Measurements from ENCODE around the gene TCF7L1. TPM values are rescaled to one million over a fixed set of nuclear protein-coding genes. Genes with fewer than 3 reads are reported as not detected.
A peak's percentile ranks its signal among the peaks of the same experiment; 100 is the strongest.

The TCF7L1 gene
- total and polyA plus RNA-seq, 9 of the 15 experiments (the other 6 are each of a cell fraction or from before 2014, with no cell fraction given), result 0.03 to 0.11 (median 0.07) TPM; not detected in 5

GRCh38 chr2:85341269-85342029 is 208.3 kb downstream of the TCF7L1 start:
- POLR2A ChIA-PET, result interaction anchor here (0.8 to 2.0 kb wide), 3 partner anchors 10 to 210 kb away, joined by 4 to 6 read pairs (median 6); partner anchors contain the start of genes ELMOD3 and RETSAT

GRCh38 chr2:85342156-85342555 is 209.0 kb downstream of the TCF7L1 start:
- Histone ChIP-seq H3K9ac (ENCODE audit: insufficient read depth in 1 of 2, low read depth in 2 of 2, low read length in 2 of 2) (no peak overlapping the region), H3K9me1 (ENCODE audit: control insufficient read depth, insufficient read depth, low read length) (no peaks in the 10 kb centered on the region), H3K4me3 (no peak overlapping the region), H3K9me3 (replicated peaks; ENCODE audit: control insufficient read depth, insufficient read depth, low read depth, low read length) (no peaks in the 10 kb centered on the region), H3K27ac (ENCODE audit: extremely low read depth, low read depth, low read length) (no peak overlapping the region), H3K4me2 (ENCODE audit: insufficient read depth, low read length) (no peak overlapping the region), H3K36me3 (ENCODE audit: control insufficient read depth, insufficient read depth, low read length) (peaks cover 19% of the 10 kb centered on the region; the same call in 1 of the 3 replicates), H3K79me2 (ENCODE audit: control insufficient read depth, insufficient read depth, low read length) (no peaks in the 10 kb centered on the region), H2AFZ (ENCODE audit: low read depth, low read length) (no peak overlapping the region), H4K20me1 (replicated peaks; ENCODE audit: control insufficient read depth, insufficient read depth, low read length) (no peaks in the 10 kb centered on the region), H3K27me3 (ENCODE audit: control insufficient read depth in 2 of 2, insufficient read depth in 2 of 2, low read length in 2 of 2) (no peaks in the 10 kb centered on the region; a peak in 1 of 5 replicates), H3K4me1 (replicated peaks in 1 of 2; ENCODE audit: control insufficient read depth in 2 of 2, insufficient read depth in 2 of 2, low read length in 2 of 2) (peaks cover 0 to 3% of the 10 kb centered on the region in 2 experiments; a peak in 3 of 5 replicates)
- CTCF ChIA-PET (ENCODE audit: low intra/inter-chr PET ratio), result no interaction called here
- DNase-seq (ENCODE audit: extremely low read depth in 1 of 4, low spot score in 3 of 4) (no peak), ATAC-seq (no peak), FAIRE-seq (peak; percentile 15)
- POLR2A ChIA-PET, result interaction anchor here (0.7 to 2.0 kb wide), 4 partner anchors 9 to 1260 kb away, joined by 3 to 6 read pairs (median 4); partner anchors contain the start of genes ELMOD3 and RETSAT
- BruUV-seq (replicated peaks), result no TSS peak
- 78% methylated on average over 2 of the region's 3 CpGs for WGBS (ENCODE audit: insufficient coverage, low coverage, missing lambda C conversion rate)
- in situ Hi-C loops (cut with MboI), result no loop called here
- intact Hi-C loops (cut with micrococcal nuclease), result no loop called here
- TF ChIP-seq GABPA (tag; conservative IDR thresholded peaks at IDR 0.05; ENCODE audit: low read depth), result no peak
- TF ChIP-seq PHF21A (IDR thresholded peaks at IDR 0.05; ENCODE audit: borderline replicate concordance, low read depth), result no peak
- TF ChIP-seq CHCHD3 (CRISPR knock-in tag; IDR thresholded peaks at IDR 0.05), result no peak
- no peak for TF ChIP-seq POLR2AphosphoS2 (IDR thresholded peaks at IDR 0.05; ENCODE audit: low read length)
- TF ChIP-seq ZBED1 (IDR thresholded peaks at IDR 0.05), result no peak
- no peak for TF ChIP-seq ERF (CRISPR knock-in tag; IDR thresholded peaks at IDR 0.05)
- TF ChIP-seq HNRNPL (IDR thresholded peaks at IDR 0.05; ENCODE audit: low read depth, low read length), result no peak
- no peak for TF ChIP-seq ZNF408 (CRISPR knock-in tag; IDR thresholded peaks at IDR 0.05; ENCODE audit: low read depth)
- TF ChIP-seq, protein P1, sequence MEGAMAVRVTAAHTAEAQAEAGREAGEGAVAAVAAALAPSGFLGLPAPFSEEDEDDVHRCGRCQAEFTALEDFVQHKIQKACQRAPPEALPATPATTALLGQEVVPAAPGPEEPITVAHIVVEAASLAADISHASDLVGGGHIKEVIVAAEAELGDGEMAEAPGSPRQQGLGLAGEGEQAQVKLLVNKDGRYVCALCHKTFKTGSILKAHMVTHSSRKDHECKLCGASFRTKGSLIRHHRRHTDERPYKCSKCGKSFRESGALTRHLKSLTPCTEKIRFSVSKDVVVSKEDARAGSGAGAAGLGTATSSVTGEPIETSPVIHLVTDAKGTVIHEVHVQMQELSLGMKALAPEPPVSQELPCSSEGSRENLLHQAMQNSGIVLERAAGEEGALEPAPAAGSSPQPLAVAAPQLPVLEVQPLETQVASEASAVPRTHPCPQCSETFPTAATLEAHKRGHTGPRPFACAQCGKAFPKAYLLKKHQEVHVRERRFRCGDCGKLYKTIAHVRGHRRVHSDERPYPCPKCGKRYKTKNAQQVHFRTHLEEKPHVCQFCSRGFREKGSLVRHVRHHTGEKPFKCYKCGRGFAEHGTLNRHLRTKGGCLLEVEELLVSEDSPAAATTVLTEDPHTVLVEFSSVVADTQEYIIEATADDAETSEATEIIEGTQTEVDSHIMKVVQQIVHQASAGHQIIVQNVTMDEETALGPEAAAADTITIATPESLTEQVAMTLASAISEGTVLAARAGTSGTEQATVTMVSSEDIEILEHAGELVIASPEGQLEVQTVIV (CRISPR knock-in tag; IDR thresholded peaks at IDR 0.05; ENCODE audit: borderline replicate concordance), result no peak
- no peak for TF ChIP-seq ZNF778 (CRISPR knock-in tag; IDR thresholded peaks at IDR 0.05)
- no peak for TF ChIP-seq TAF7 (tag; IDR thresholded peaks at IDR 0.05)
- no peak for TF ChIP-seq MTF1 (CRISPR knock-in tag; IDR thresholded peaks at IDR 0.05; ENCODE audit: borderline replicate concordance)
- no peak for TF ChIP-seq KAT8 (IDR thresholded peaks at IDR 0.05; ENCODE audit: low read depth)

More at GRCh38 chr2:85341269-85342029, 208.3 kb downstream of the TCF7L1 start:
- Histone ChIP-seq H4K20me1 (replicated peaks; ENCODE audit: control insufficient read depth, insufficient read depth, low read length) (no peaks in the 10 kb centered on the region), H3K9me3 (replicated peaks; ENCODE audit: control insufficient read depth, insufficient read depth, low read depth, low read length) (no peaks in the 10 kb centered on the region), H3K4me2 (ENCODE audit: insufficient read depth, low read length) (no peak overlapping the region), H3K27ac (ENCODE audit: extremely low read depth, low read depth, low read length) (no peak overlapping the region), H3K4me1 (replicated peaks in 1 of 2; ENCODE audit: control insufficient read depth in 2 of 2, insufficient read depth in 2 of 2, low read length in 2 of 2) (peaks cover 0 to 3% of the 10 kb centered on the region in 2 experiments; a peak in 3 of 5 replicates), H3K36me3 (ENCODE audit: control insufficient read depth, insufficient read depth, low read length) (peaks cover 13% of the 10 kb centered on the region; the same call in 1 of the 3 replicates), H2AFZ (ENCODE audit: low read depth, low read length) (no peak overlapping the region), H3K9me1 (ENCODE audit: control insufficient read depth, insufficient read depth, low read length) (no peaks in the 10 kb centered on the region), H3K4me3 (no peak overlapping the region), H3K79me2 (ENCODE audit: control insufficient read depth, insufficient read depth, low read length) (no peaks in the 10 kb centered on the region), H3K9ac (ENCODE audit: insufficient read depth in 1 of 2, low read depth in 2 of 2, low read length in 2 of 2) (no peak overlapping the region), H3K27me3 (ENCODE audit: control insufficient read depth in 2 of 2, insufficient read depth in 2 of 2, low read length in 2 of 2) (no peaks in the 10 kb centered on the region; a peak in 1 of 5 replicates)
- in situ Hi-C loops (cut with MboI), result no loop called here
- FAIRE-seq (no peak), ATAC-seq (no peak), DNase-seq (ENCODE audit: extremely low read depth in 1 of 4, low spot score in 3 of 4) (no peak)
- intact Hi-C loops (cut with micrococcal nuclease), result no loop called here
- BruUV-seq (replicated peaks), result no TSS peak
- TF ChIP-seq POLR2G (IDR thresholded peaks at IDR 0.05; ENCODE audit: low read depth, low read length), result peak; percentile 59
- TF ChIP-seq EZH2 (IDR thresholded peaks at IDR 0.05; ENCODE audit: borderline replicate concordance, low read depth, low read length), result no peak
- CTCF ChIA-PET (ENCODE audit: low intra/inter-chr PET ratio), result no interaction called here
- 82% methylated on average over 29 of the region's 30 CpGs for WGBS (ENCODE audit: insufficient coverage, low coverage, missing lambda C conversion rate)

Data from K562 (cell line).